Ishikawa (cell line): ENCODE results near the gene NAALAD2.

Source experiments
- CREB1 ChIP-seq: IDR thresholded peaks from 2 replicates; pipeline ENCODE4 v1.6.1; 2012; ENCODE audit warnings: low read depth
- EP300 ChIP-seq: IDR thresholded peaks from 2 replicates; pipeline ENCODE4 v1.6.1; 2012; ENCODE audit warnings: borderline replicate concordance
- MAX ChIP-seq: IDR thresholded peaks from 2 replicates; pipeline ENCODE4 v1.6.1; 2012
- RAD21 ChIP-seq: IDR thresholded peaks from 2 replicates; pipeline ENCODE4 v1.6.1; 2012; ENCODE audit warnings: low read depth
- TAF1 ChIP-seq: IDR thresholded peaks from 2 replicates; pipeline ENCODE4 v1.6.1; 2012; ENCODE audit warnings: low read depth, mild to moderate bottlenecking
- TCF12 ChIP-seq: IDR thresholded peaks from 2 replicates; pipeline ENCODE4 v1.6.1; 2012; ENCODE audit warnings: low read depth
- TEAD4 ChIP-seq: IDR thresholded peaks from 2 replicates; pipeline ENCODE4 v1.6.1; 2012
- USF1 ChIP-seq: IDR thresholded peaks from 2 replicates; pipeline ENCODE4 v1.6.1; 2012
- YY1 ChIP-seq: IDR thresholded peaks from 2 replicates; pipeline ENCODE4 v1.6.1; 2012; ENCODE audit warnings: low read depth
- ZBTB7A ChIP-seq: IDR thresholded peaks from 2 replicates; pipeline ENCODE4 v1.6.1; 2012; ENCODE audit warnings: low read depth
- TF ChIP-seq, protein P1 (sequence below): IDR thresholded peaks from 2 replicates; pipeline ENCODE4 v1.6.1; 2012; ENCODE audit warnings: low read depth, mild to moderate bottlenecking

- TF ChIP-seq, protein P1, sequence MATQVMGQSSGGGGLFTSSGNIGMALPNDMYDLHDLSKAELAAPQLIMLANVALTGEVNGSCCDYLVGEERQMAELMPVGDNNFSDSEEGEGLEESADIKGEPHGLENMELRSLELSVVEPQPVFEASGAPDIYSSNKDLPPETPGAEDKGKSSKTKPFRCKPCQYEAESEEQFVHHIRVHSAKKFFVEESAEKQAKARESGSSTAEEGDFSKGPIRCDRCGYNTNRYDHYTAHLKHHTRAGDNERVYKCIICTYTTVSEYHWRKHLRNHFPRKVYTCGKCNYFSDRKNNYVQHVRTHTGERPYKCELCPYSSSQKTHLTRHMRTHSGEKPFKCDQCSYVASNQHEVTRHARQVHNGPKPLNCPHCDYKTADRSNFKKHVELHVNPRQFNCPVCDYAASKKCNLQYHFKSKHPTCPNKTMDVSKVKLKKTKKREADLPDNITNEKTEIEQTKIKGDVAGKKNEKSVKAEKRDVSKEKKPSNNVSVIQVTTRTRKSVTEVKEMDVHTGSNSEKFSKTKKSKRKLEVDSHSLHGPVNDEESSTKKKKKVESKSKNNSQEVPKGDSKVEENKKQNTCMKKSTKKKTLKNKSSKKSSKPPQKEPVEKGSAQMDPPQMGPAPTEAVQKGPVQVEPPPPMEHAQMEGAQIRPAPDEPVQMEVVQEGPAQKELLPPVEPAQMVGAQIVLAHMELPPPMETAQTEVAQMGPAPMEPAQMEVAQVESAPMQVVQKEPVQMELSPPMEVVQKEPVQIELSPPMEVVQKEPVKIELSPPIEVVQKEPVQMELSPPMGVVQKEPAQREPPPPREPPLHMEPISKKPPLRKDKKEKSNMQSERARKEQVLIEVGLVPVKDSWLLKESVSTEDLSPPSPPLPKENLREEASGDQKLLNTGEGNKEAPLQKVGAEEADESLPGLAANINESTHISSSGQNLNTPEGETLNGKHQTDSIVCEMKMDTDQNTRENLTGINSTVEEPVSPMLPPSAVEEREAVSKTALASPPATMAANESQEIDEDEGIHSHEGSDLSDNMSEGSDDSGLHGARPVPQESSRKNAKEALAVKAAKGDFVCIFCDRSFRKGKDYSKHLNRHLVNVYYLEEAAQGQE, result no peak
- no peak for TF ChIP-seq YY1
- no peak for TF ChIP-seq TAF1
- TF ChIP-seq TCF12, result no peak
- TF ChIP-seq MAX, result no peak
- TF ChIP-seq CREB1, result no peak
- TF ChIP-seq TEAD4, result no peak
- TF ChIP-seq RAD21, result no peak
- TF ChIP-seq USF1, result no peak
- TF ChIP-seq EP300, result no peak
- no peak for TF ChIP-seq ZBTB7A
These were observed 85.0 kb downstream of the NAALAD2 start for GRCh38 chr11:90219438-90219837.
